OCI-LY3 (cell line): ENCODE results near the gene MAN2A1.

Source experiments
- H2AFZ ChIP-seq: fragments of 200-600, 300-600 bp; shearing (Covaris generic); 2 replicates; pipeline ENCODE4 v1.6.0; 2014; ENCODE audit warnings: antibody characterized with exemption, low read depth, low read length
- H3K27ac ChIP-seq: fragments of 200-600, 300-600 bp; sonication (generic); 2 replicates; pipeline ENCODE4 v1.5.1; 2014; ENCODE audit warnings: mild to moderate bottlenecking, low read length, moderate library complexity, mixed read lengths
- H3K27me3 ChIP-seq: fragments of 200-600, 300-600 bp; sonication (generic); 2 replicates; pipeline ENCODE4 v1.6.1; 2014; ENCODE audit warnings: low read depth, low read length, mixed read lengths
- H3K36me3 ChIP-seq: fragments of 200-600, 300-600 bp; sonication (generic); replicated peaks from 2 replicates; pipeline ENCODE3; 2014; ENCODE audit warnings: low read depth, low read length, mixed read lengths
- H3K4me1 ChIP-seq: fragments of 300-600, 200-600 bp; sonication (generic); 2 replicates; pipeline ENCODE4 v1.6.1; 2014; ENCODE audit warnings: low read length, mixed read lengths
- H3K4me2 ChIP-seq: fragments of 200-600, 300-600 bp; sonication (generic); 2 replicates; pipeline ENCODE4 v1.6.1; 2014; ENCODE audit warnings: low read length, mixed read lengths
- H3K4me3 ChIP-seq: fragments of 300-600, 200-600 bp; sonication (generic); 2 replicates; pipeline ENCODE4 v1.5.1; 2014; ENCODE audit warnings: antibody characterized with exemption, mild to moderate bottlenecking, low read length, moderate library complexity
- H3K79me2 ChIP-seq: fragments of 300-600, 200-600 bp; shearing (Covaris generic); 2 replicates; pipeline ENCODE4 v1.6.1; 2014; ENCODE audit warnings: mild to moderate bottlenecking, low read length, mixed read lengths
- H3K9ac ChIP-seq: fragments of 300-600, 200-600 bp; shearing (Covaris generic); 2 replicates; pipeline ENCODE4 v1.6.0; 2014; ENCODE audit warnings: mild to moderate bottlenecking, low read length, moderate library complexity
- H3K9me3 ChIP-seq: fragments of 200-600, 300-600 bp; shearing (Covaris generic); 2 replicates; pipeline ENCODE4 v1.6.1; 2014; ENCODE audit warnings: low read length, mixed read lengths; ENCODE audit not compliant: insufficient read depth
- H4K20me1 ChIP-seq: fragments of 200-600, 300-600 bp; sonication (generic); 2 replicates; pipeline ENCODE4 v1.6.1; 2016; ENCODE audit warnings: low read length, mixed read lengths; ENCODE audit not compliant: insufficient read depth
- EZH2phosphoT487 ChIP-seq: fragments of 200-600 bp; shearing (Covaris generic); IDR thresholded peaks from 2 replicates; pipeline ENCODE4 v1.6.1; 2018; ENCODE audit warnings: antibody characterized with exemption, mixed run types, low read depth
- TF ChIP-seq, protein P1 (sequence below): fragments of 200-600, 300-600 bp; sonication (generic); IDR thresholded peaks from 2 replicates; pipeline ENCODE4 v1.5.1; 2014; ENCODE audit warnings: antibody characterized with exemption, low read length, low read depth

Gene MAN2A1

GRCh38 chr5:109689740-109690241 lies at the start of gene MAN2A1:
Gene MAN2A1, plus strand, starts transcription at chr5:109689927. Its CDS starts 491 bp downstream, at chr5:109690418.
- Histone ChIP-seq H3K4me3 (peak within 1 kb of the TSS; percentile 99), H3K27me3 (no peaks in the 10 kb centered on the region), H2AFZ (peak within 1 kb of the TSS; percentile 91), H3K27ac (peak within 1 kb of the TSS; percentile 100), H3K4me1 (peaks cover 30% of the 10 kb centered on the region), H3K4me2 (peak within 1 kb of the TSS; percentile 90), H3K79me2 (peaks cover 50% of the 10 kb centered on the region), H3K9ac (peak within 1 kb of the TSS; percentile 95), H3K36me3 (no peaks in the 10 kb centered on the region), H3K9me3 (peaks cover 9% of the 10 kb centered on the region; the same call in 1 of the 2 replicates), H4K20me1 (peaks cover 4% of the 10 kb centered on the region; the same call in 1 of the 2 replicates)
- TF ChIP-seq, protein P1, sequence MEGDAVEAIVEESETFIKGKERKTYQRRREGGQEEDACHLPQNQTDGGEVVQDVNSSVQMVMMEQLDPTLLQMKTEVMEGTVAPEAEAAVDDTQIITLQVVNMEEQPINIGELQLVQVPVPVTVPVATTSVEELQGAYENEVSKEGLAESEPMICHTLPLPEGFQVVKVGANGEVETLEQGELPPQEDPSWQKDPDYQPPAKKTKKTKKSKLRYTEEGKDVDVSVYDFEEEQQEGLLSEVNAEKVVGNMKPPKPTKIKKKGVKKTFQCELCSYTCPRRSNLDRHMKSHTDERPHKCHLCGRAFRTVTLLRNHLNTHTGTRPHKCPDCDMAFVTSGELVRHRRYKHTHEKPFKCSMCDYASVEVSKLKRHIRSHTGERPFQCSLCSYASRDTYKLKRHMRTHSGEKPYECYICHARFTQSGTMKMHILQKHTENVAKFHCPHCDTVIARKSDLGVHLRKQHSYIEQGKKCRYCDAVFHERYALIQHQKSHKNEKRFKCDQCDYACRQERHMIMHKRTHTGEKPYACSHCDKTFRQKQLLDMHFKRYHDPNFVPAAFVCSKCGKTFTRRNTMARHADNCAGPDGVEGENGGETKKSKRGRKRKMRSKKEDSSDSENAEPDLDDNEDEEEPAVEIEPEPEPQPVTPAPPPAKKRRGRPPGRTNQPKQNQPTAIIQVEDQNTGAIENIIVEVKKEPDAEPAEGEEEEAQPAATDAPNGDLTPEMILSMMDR, result no peak
- no peak for TF ChIP-seq EZH2phosphoT487

DNA sequence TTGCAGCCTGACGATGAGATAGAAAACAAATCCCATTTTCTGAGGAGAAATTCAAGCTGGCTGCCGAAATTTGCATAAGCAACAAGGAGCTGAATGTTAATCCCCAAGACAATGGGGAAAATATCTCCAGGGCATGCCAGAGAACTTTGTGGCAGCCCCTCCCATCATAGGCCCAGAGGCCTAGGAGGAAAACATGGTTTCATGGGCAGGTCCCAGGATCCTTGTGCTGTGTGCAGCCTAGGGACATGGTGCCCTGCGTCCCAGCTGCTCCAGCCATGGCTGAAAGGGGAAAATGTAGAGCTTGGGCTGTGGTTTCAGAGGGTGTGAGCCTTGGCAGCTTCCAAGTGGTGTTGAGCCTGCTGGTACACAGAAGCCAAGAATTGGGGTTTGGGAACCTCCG lies 48.8 kb upstream of the MAN2A1 start:
- H3K9me3 ChIP-seq, result no peaks in the 10 kb centered on the region
- H3K4me3 ChIP-seq, result no peak overlapping the region

DNA sequence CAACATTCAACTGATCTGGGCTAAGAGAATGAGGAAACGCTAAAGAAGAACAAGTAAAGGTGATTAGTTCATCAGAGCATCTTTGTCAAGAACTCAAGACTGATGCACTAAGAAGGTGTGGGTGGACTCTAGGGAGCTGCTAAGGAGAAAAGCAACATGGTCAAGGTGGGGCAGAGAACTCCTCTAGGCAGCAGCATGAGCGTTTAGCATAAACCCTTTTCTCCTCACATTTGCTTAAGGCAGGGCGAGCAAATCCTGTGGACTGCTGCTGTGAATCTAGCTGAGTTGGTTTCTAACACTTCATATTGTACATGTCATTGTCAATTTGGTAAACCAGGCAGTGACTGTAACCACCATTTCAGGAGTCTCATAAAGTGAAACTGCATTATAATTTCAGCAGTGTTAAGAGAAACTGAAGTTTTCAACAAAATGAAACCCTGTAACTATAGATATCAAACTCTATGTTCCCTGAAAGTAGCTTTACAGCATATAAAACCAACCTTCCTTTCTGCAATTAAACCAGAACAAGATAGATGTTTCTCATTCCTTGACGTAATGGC lies 45.9 kb upstream of the MAN2A1 start:
- TF ChIP-seq, protein P1, result no peak
- TF ChIP-seq EZH2phosphoT487, result no peak
- Histone ChIP-seq H3K79me2 (no peaks in the 10 kb centered on the region), H3K9ac (no peak overlapping the region), H4K20me1 (no peaks in the 10 kb centered on the region), H3K27me3 (no peaks in the 10 kb centered on the region), H3K36me3 (no peaks in the 10 kb centered on the region), H3K4me3 (no peak overlapping the region), H3K4me2 (no peak overlapping the region), H3K27ac (no peak overlapping the region), H3K9me3 (no peaks in the 10 kb centered on the region), H2AFZ (no peak overlapping the region), H3K4me1 (no peaks in the 10 kb centered on the region)

More for the DNA sequence above, 48.8 kb upstream of the MAN2A1 start:
- Histone ChIP-seq H3K4me1 (no peaks in the 10 kb centered on the region), H3K27ac (no peak overlapping the region), H4K20me1 (no peaks in the 10 kb centered on the region), H3K4me2 (no peak overlapping the region), H3K9ac (no peak overlapping the region), H3K27me3 (no peaks in the 10 kb centered on the region), H3K36me3 (no peaks in the 10 kb centered on the region), H2AFZ (no peak overlapping the region), H3K79me2 (no peaks in the 10 kb centered on the region)
- TF ChIP-seq, protein P1, result no peak
- TF ChIP-seq EZH2phosphoT487, result no peak

GRCh38 chr5:109644829-109645228 lies 44.9 kb upstream of the MAN2A1 start:
- Histone ChIP-seq H3K36me3 (no peaks in the 10 kb centered on the region), H3K9me3 (no peaks in the 10 kb centered on the region), H3K9ac (no peak overlapping the region), H4K20me1 (no peaks in the 10 kb centered on the region), H3K4me2 (no peak overlapping the region), H3K4me1 (no peaks in the 10 kb centered on the region), H3K79me2 (no peaks in the 10 kb centered on the region), H3K4me3 (no peak overlapping the region), H3K27ac (no peak overlapping the region), H3K27me3 (no peaks in the 10 kb centered on the region), H2AFZ (no peak overlapping the region)
- TF ChIP-seq, protein P1, result no peak
- TF ChIP-seq EZH2phosphoT487, result no peak
